ENCODE results near the gene CCDC148. TPM values are rescaled to one million over a fixed set of nuclear protein-coding genes. Genes with fewer than 3 reads are reported as not detected.

Gene CCDC148
- total and polyA plus RNA-seq, 2 donors (not counting 3 experiments of a cell fraction or from before 2014, with no cell fraction given) = 0.04 to 0.69 TPM

GRCh38 chr2:158135096-158135495 lies 321.5 kb downstream of the CCDC148 start:
- H3K4me3 ChIP-seq (replicated peaks in 1 of 3; ENCODE audit: insufficient read depth in 1 of 3, low read depth in 1 of 3, low read length in 3 of 3) = no peak overlapping the region
- H3K9me1 ChIP-seq (replicated peaks; ENCODE audit: control insufficient read depth, extremely low read depth, insufficient read depth, low read length) = no peaks in the 10 kb centered on the region
- TF ChIP-seq POLR2AphosphoS5 (IDR thresholded peaks at IDR 0.05; ENCODE audit: insufficient read depth, low read depth, low read length) = no peak
- no peak for TF ChIP-seq GATA2 (IDR thresholded peaks at IDR 0.05; ENCODE audit: insufficient read depth, insufficient read length, low read depth, low read length)
- TF ChIP-seq EZH2 (IDR thresholded peaks at IDR 0.05; ENCODE audit: borderline replicate concordance, low read depth, low read length, severe bottlenecking) = no peak
- no peak for TF ChIP-seq JUN (IDR thresholded peaks at IDR 0.05; ENCODE audit: borderline replicate concordance, insufficient read depth, insufficient read length, low read depth)
- TF ChIP-seq MYC (IDR thresholded peaks at IDR 0.05; ENCODE audit: low read depth, low read length) = no peak
- TF ChIP-seq FOS (IDR thresholded peaks at IDR 0.05; ENCODE audit: borderline replicate concordance, insufficient read depth, low read length) = no peak
- TF ChIP-seq CTCF (IDR thresholded peaks at IDR 0.05; ENCODE audit: extremely low read depth in 1 of 2, insufficient read depth in 1 of 2, low read depth in 1 of 2, low read length in 2 of 2) = no peak
- TF ChIP-seq MAX (IDR thresholded peaks at IDR 0.05; ENCODE audit: insufficient read depth, insufficient read length) = no peak
- no peak for TF ChIP-seq POLR2A (IDR thresholded peaks at IDR 0.05; ENCODE audit: low read depth, low read length)
- H3K9ac ChIP-seq (replicated peaks; ENCODE audit: extremely low read depth, insufficient read depth, low read length) = no peak overlapping the region
- H3K36me3 ChIP-seq (ENCODE audit: control insufficient read depth in 2 of 2, extremely low read depth in 1 of 2, insufficient read depth in 2 of 2, low read length in 2 of 2) = no peaks in the 10 kb centered on the region
- no peaks in the 10 kb centered on the region for H3K79me2 ChIP-seq (ENCODE audit: control insufficient read depth, insufficient read depth, low read length)
- ChIA-PET CTCF (no interaction called here), POLR2A (no interaction called here)
- dilution Hi-C loops (cut with MboI; ENCODE audit: extremely low pct_ligation_motif_present, low sequenced_read_pairs) = no loop called here
- FAIRE-seq (no peak), DNase-seq (ENCODE audit: low read depth, low spot score) (no peak)
- H4K20me1 ChIP-seq (replicated peaks; ENCODE audit: control insufficient read depth, extremely low read depth, insufficient read depth, low read length) = no peaks in the 10 kb centered on the region
- H3K4me1 ChIP-seq (ENCODE audit: control insufficient read depth, extremely low read depth, insufficient read depth, low read length) = no peaks in the 10 kb centered on the region
- H3K4me2 ChIP-seq (ENCODE audit: insufficient read depth, low read length) = no peak overlapping the region
- no peak overlapping the region for H3K27ac ChIP-seq (ENCODE audit: insufficient read depth, low read depth, low read length)
- BruUV-seq (replicated peaks) = no TSS peak
- no peaks in the 10 kb centered on the region for H3K9me3 ChIP-seq (replicated peaks; ENCODE audit: control insufficient read depth, insufficient read depth, low read length)
- H2AFZ ChIP-seq (ENCODE audit: low read depth, low read length) = no peak overlapping the region
- peaks cover 0 to 1% of the 10 kb centered on the region in 2 experiments for H3K27me3 ChIP-seq (ENCODE audit: control insufficient read depth in 2 of 2, insufficient read depth in 2 of 2, low read length in 2 of 2)
- intact Hi-C loops (cut with micrococcal nuclease) = no loop called here

All from endothelial cell of umbilical vein (primary cell).